Activated naive CD4-positive, alpha-beta T cell treated with anti-CD3 and anti-CD28 coated beads, Interleukin-2, amount 50 U/mL, for 24 hours (primary cell): ENCODE results near the gene RPH3AL.

ENCODE experiments used
- H3K27ac Mint-ChIP-seq: one replicate; pipeline ENCODE4 v1.8.0; 2021; ENCODE audit warnings: mild to moderate bottlenecking, mixed read lengths
- H3K27me3 Mint-ChIP-seq: one replicate; pipeline ENCODE4 v1.8.0; 2021; ENCODE audit warnings: mixed read lengths
- H3K36me3 Mint-ChIP-seq: one replicate; pipeline ENCODE4 v1.8.0; 2021; ENCODE audit warnings: mixed read lengths
- H3K4me1 Mint-ChIP-seq: one replicate; pipeline ENCODE4 v1.8.0; 2021; ENCODE audit warnings: mixed read lengths
- H3K4me3 Mint-ChIP-seq: one replicate; pipeline ENCODE4 v1.8.0; 2021; ENCODE audit warnings: mild to moderate bottlenecking, mixed read lengths
- H3K9me3 Mint-ChIP-seq: one replicate; pipeline ENCODE4 v1.8.0; 2021; ENCODE audit warnings: mixed read lengths

RPH3AL gene

GRCh38 chr17:336110-337021 lies 16.2 kb downstream of the RPH3AL start:
- peaks cover 49% of the 10 kb centered on the region for H3K4me1 Mint-ChIP-seq
- peak overlapping the region; percentile 41 for H3K27ac Mint-ChIP-seq

GRCh38 chr17:335691-336090 lies 16.9 kb downstream of the RPH3AL start:
- Mint-ChIP-seq H3K27me3 (no peaks in the 10 kb centered on the region), H3K4me3 (peak overlapping the region; percentile 64), H3K9me3 (no peaks in the 10 kb centered on the region), H3K4me1 (peaks cover 56% of the 10 kb centered on the region), H3K36me3 (no peaks in the 10 kb centered on the region), H3K27ac (peak overlapping the region; percentile 59)

More at GRCh38 chr17:336110-337021, 16.2 kb downstream of the RPH3AL start:
- Mint-ChIP-seq H3K36me3 (no peaks in the 10 kb centered on the region), H3K27me3 (no peaks in the 10 kb centered on the region), H3K9me3 (no peaks in the 10 kb centered on the region), H3K4me3 (peak overlapping the region; percentile 64)

GRCh38 chr17:334974-335481 lies 17.6 kb downstream of the RPH3AL start:
- no peaks in the 10 kb centered on the region for H3K9me3 Mint-ChIP-seq
- H3K4me1 Mint-ChIP-seq: peaks cover 62% of the 10 kb centered on the region
- H3K27me3 Mint-ChIP-seq: no peaks in the 10 kb centered on the region
- peak overlapping the region; percentile 35 for H3K4me3 Mint-ChIP-seq
- peak overlapping the region; percentile 59 for H3K27ac Mint-ChIP-seq
- no peaks in the 10 kb centered on the region for H3K36me3 Mint-ChIP-seq

- Mint-ChIP-seq H3K9me3 (no peaks in the 10 kb centered on the region), H3K27ac (peak overlapping the region; percentile 59), H3K4me3 (peak overlapping the region; percentile 73), H3K36me3 (no peaks in the 10 kb centered on the region), H3K4me1 (peaks cover 70% of the 10 kb centered on the region), H3K27me3 (no peaks in the 10 kb centered on the region)
These were observed 18.8 kb downstream of the RPH3AL start for GRCh38 chr17:333626-334396.

- Mint-ChIP-seq H3K27ac (no peak overlapping the region), H3K27me3 (no peaks in the 10 kb centered on the region), H3K36me3 (no peaks in the 10 kb centered on the region), H3K4me3 (no peak overlapping the region), H3K9me3 (no peaks in the 10 kb centered on the region), H3K4me1 (peaks cover 73% of the 10 kb centered on the region)
These were observed 19.9 kb downstream of the RPH3AL start for GRCh38 chr17:332558-333322.

- peak overlapping the region; percentile 87 for H3K4me3 Mint-ChIP-seq
- H3K36me3 Mint-ChIP-seq: no peaks in the 10 kb centered on the region
- peaks cover 73% of the 10 kb centered on the region for H3K4me1 Mint-ChIP-seq
- H3K27ac Mint-ChIP-seq: peak overlapping the region; percentile 2
- no peaks in the 10 kb centered on the region for H3K9me3 Mint-ChIP-seq
- H3K27me3 Mint-ChIP-seq: no peaks in the 10 kb centered on the region
These were observed 20.6 kb downstream of the RPH3AL start for GRCh38 chr17:332023-332422.

- Mint-ChIP-seq H3K9me3 (no peaks in the 10 kb centered on the region), H3K27me3 (no peaks in the 10 kb centered on the region), H3K36me3 (no peaks in the 10 kb centered on the region), H3K4me1 (peaks cover 64% of the 10 kb centered on the region), H3K27ac (peak overlapping the region; percentile 23), H3K4me3 (peak overlapping the region; percentile 87)
These were observed 21.5 kb downstream of the RPH3AL start for GRCh38 chr17:330993-331701.

GRCh38 chr17:329784-330420 lies 22.7 kb downstream of the RPH3AL start:
- Mint-ChIP-seq H3K9me3 (no peaks in the 10 kb centered on the region), H3K4me3 (peak overlapping the region; percentile 66), H3K36me3 (no peaks in the 10 kb centered on the region), H3K27me3 (no peaks in the 10 kb centered on the region), H3K27ac (no peak overlapping the region), H3K4me1 (peaks cover 52% of the 10 kb centered on the region)

- Mint-ChIP-seq H3K9me3 (no peaks in the 10 kb centered on the region), H3K27ac (no peak overlapping the region), H3K27me3 (no peaks in the 10 kb centered on the region)
These were observed 24.6 kb downstream of the RPH3AL start for GRCh38 chr17:327971-328370.

GRCh38 chr17:327296-327695 lies 25.3 kb downstream of the RPH3AL start:
- Mint-ChIP-seq H3K36me3 (no peaks in the 10 kb centered on the region), H3K4me1 (peaks cover 34% of the 10 kb centered on the region), H3K9me3 (no peaks in the 10 kb centered on the region), H3K4me3 (no peak overlapping the region), H3K27ac (no peak overlapping the region), H3K27me3 (no peaks in the 10 kb centered on the region)

More at GRCh38 chr17:327971-328370, 24.6 kb downstream of the RPH3AL start:
- peaks cover 36% of the 10 kb centered on the region for H3K4me1 Mint-ChIP-seq
- no peaks in the 10 kb centered on the region for H3K36me3 Mint-ChIP-seq
- H3K4me3 Mint-ChIP-seq: no peak overlapping the region

GRCh38 chr17:326010-326621 lies 26.5 kb downstream of the RPH3AL start:
- Mint-ChIP-seq H3K27me3 (no peaks in the 10 kb centered on the region), H3K9me3 (no peaks in the 10 kb centered on the region), H3K4me1 (peaks cover 22% of the 10 kb centered on the region), H3K27ac (no peak overlapping the region), H3K36me3 (no peaks in the 10 kb centered on the region), H3K4me3 (no peak overlapping the region)

- Mint-ChIP-seq H3K4me1 (peaks cover 15% of the 10 kb centered on the region), H3K27ac (no peak overlapping the region), H3K27me3 (no peaks in the 10 kb centered on the region)
These were observed 27.2 kb downstream of the RPH3AL start for GRCh38 chr17:325270-326009.

GRCh38 chr17:323721-324571 lies 28.7 kb downstream of the RPH3AL start:
- Mint-ChIP-seq H3K27me3 (no peaks in the 10 kb centered on the region), H3K27ac (peak overlapping the region; percentile 8), H3K4me1 (peaks cover 4% of the 10 kb centered on the region), H3K9me3 (no peaks in the 10 kb centered on the region), H3K36me3 (no peaks in the 10 kb centered on the region), H3K4me3 (no peak overlapping the region)

More at GRCh38 chr17:325270-326009, 27.2 kb downstream of the RPH3AL start:
- Mint-ChIP-seq H3K36me3 (no peaks in the 10 kb centered on the region), H3K9me3 (no peaks in the 10 kb centered on the region), H3K4me3 (no peak overlapping the region)
